Left lung (tissue), 10 donors: ENCODE data around the gene CHD1. TPM values are rescaled to one million over a fixed set of nuclear protein-coding genes. Genes with fewer than 3 reads are reported as not detected.

ENCODE experiments used
- ATAC-seq: fragments of 200-7000 bp; cut with Tn5 transposase; one replicate; pipeline ENCODE4 v1.9.1; 2020; ENCODE audit warnings: moderate library complexity
- DNase-seq, 4 donors: peaks; one replicate each; pipeline ENCODE4 v3.0.0-alpha.2; 2013 to 2020
- H3K27ac ChIP-seq, 2 donors: fragments of 200-600 bp; sonication (generic) in 1 of 2; one replicate each; pipeline versions ENCODE4 v1.5.0 to v1.8.0; 2020 to 2021
- H3K27me3 ChIP-seq, 2 donors: fragments of 200-600 bp; sonication (generic) in 1 of 2; one replicate each; pipeline versions ENCODE4 v1.5.0 to v1.8.0; 2020 to 2021
- H3K36me3 ChIP-seq, 2 donors: fragments of 200-600 bp; sonication (generic) in 1 of 2; one replicate each; pipeline versions ENCODE4 v1.5.0 to v1.8.0; 2020 to 2021
- H3K4me1 ChIP-seq, 2 donors: fragments of 200-600 bp; one replicate each; pipeline ENCODE4 v1.8.0; 2021
- H3K4me3 ChIP-seq, 2 donors: fragments of 200-600 bp; sonication (generic) in 1 of 2; one replicate each; pipeline versions ENCODE4 v1.5.0 to v1.8.0; 2020 to 2021; ENCODE audit warnings: mild to moderate bottlenecking in 1 of 2
- H3K9me3 ChIP-seq, 2 donors: fragments of 200-600 bp; sonication (generic) in 1 of 2; one replicate each; pipeline versions ENCODE4 v1.5.0 to v1.8.0; 2020 to 2021
- CTCF ChIP-seq, 2 donors: fragments of 200-600 bp; sonication (generic) in 1 of 2; IDR thresholded peaks; one replicate each; pipeline versions ENCODE4 v1.5.0 to v1.8.0; 2021; ENCODE audit warnings: antibody characterized with exemption in 2 of 2
- intact Hi-C, 2 donors: fragments of 100-400 bp; cut with DNase I; formaldehyde crosslinking; loops; one replicate each; pipeline versions ENCODE4 v1.11.2 to v1.14.2; 2022
- polyA plus RNA-seq, 6 donors: library from polyadenylated mRNA; unstranded; fragments of 120-200 nt; gene quantifications; one replicate each; pipeline ENCODE4 v1.2.1, GENCODE V29; 2013; ENCODE audit not compliant: insufficient read length in 6 of 6
- total RNA-seq, 2 donors: library from RNA; stranded (reverse); fragmentation: NEBNext Ultra II Directional; extraction: Animal tissue kit (Norgen Biotek cat#: 25700); gene quantifications; one replicate each; pipeline ENCODE4 v1.2.1, GENCODE V29; 2021
- donor health status: DM: no; HTN: yes; CAD: no.
- donor health status: DM: no; HTN: no; CAD: no.

CHD1 gene
- total and polyA plus RNA-seq, 8 donors: 26.0 to 76.8 (median 64.0) TPM

- H3K4me1 ChIP-seq: peaks cover 7 to 54% of the 10 kb centered on the region in 2 donors
- ATAC-seq (no peak), DNase-seq (no peak)
- no peak overlapping the region for H3K4me3 ChIP-seq
- H3K9me3 ChIP-seq: no peaks in the 10 kb centered on the region
- TF ChIP-seq CTCF (IDR thresholded peaks at IDR 0.05): no peak
- H3K27ac ChIP-seq: no peak overlapping the region
- H3K36me3 ChIP-seq: peaks cover 0 to 53% of the 10 kb centered on the region in 2 donors
- no peaks in the 10 kb centered on the region for H3K27me3 ChIP-seq
- intact Hi-C loops: no loop called here
Measured at GRCh38 chr5:98921947-98922505, 6.8 kb downstream of the CHD1 start.

- no peak for TF ChIP-seq CTCF (IDR thresholded peaks at IDR 0.05)
- H3K27me3 ChIP-seq: no peaks in the 10 kb centered on the region
- no peak overlapping the region for H3K4me3 ChIP-seq
- H3K9me3 ChIP-seq: no peaks in the 10 kb centered on the region
- peaks cover 0 to 38% of the 10 kb centered on the region in 2 donors for H3K4me1 ChIP-seq
- no peak for ATAC-seq
- DNase-seq: no peak
- peaks cover 0 to 24% of the 10 kb centered on the region in 2 donors for H3K36me3 ChIP-seq
- H3K27ac ChIP-seq: no peak overlapping the region
- intact Hi-C loops: no loop called here
Measured at GRCh38 chr5:98917433-98917832, 11.4 kb downstream of the CHD1 start.

GRCh38 chr5:98916540-98916939 is 12.3 kb downstream of the CHD1 start:
- intact Hi-C loops: no loop called here
- Histone ChIP-seq H3K4me3 (no peak overlapping the region), H3K27me3 (no peaks in the 10 kb centered on the region), H3K4me1 (peaks cover 0 to 39% of the 10 kb centered on the region in 2 donors), H3K36me3 (peaks cover 0 to 18% of the 10 kb centered on the region in 2 donors), H3K27ac (no peak overlapping the region), H3K9me3 (no peaks in the 10 kb centered on the region)
- no peak for TF ChIP-seq CTCF (IDR thresholded peaks at IDR 0.05)
- DNase-seq: no peak
- ATAC-seq: no peak

GRCh38 chr5:98913911-98914310 is 14.9 kb downstream of the CHD1 start:
- ATAC-seq (no peak), DNase-seq (no peak)
- intact Hi-C loops: no loop called here
- no peak for TF ChIP-seq CTCF (IDR thresholded peaks at IDR 0.05)
- Histone ChIP-seq H3K4me1 (peaks cover 0 to 55% of the 10 kb centered on the region in 2 donors), H3K27ac (no peak overlapping the region), H3K9me3 (no peaks in the 10 kb centered on the region), H3K4me3 (no peak overlapping the region), H3K27me3 (no peaks in the 10 kb centered on the region), H3K36me3 (peaks cover 0 to 10% of the 10 kb centered on the region in 2 donors)

- TF ChIP-seq CTCF (IDR thresholded peaks at IDR 0.05): no peak
- ATAC-seq: peak; percentile 33
- Histone ChIP-seq H3K27ac (peak overlapping the region in 1 of 2 donors; percentile 50), H3K4me3 (no peak overlapping the region), H3K27me3 (no peaks in the 10 kb centered on the region), H3K9me3 (no peaks in the 10 kb centered on the region), H3K4me1 (peaks cover 0 to 66% of the 10 kb centered on the region in 2 donors), H3K36me3 (peaks cover 0 to 8% of the 10 kb centered on the region in 2 donors)
- DNase-seq: no peak
- intact Hi-C loops: no loop called here
Measured at GRCh38 chr5:98911280-98912040, 17.3 kb downstream of the CHD1 start.
